ENCODE data around the gene TMA7B.

Gene TMA7B

DNA sequence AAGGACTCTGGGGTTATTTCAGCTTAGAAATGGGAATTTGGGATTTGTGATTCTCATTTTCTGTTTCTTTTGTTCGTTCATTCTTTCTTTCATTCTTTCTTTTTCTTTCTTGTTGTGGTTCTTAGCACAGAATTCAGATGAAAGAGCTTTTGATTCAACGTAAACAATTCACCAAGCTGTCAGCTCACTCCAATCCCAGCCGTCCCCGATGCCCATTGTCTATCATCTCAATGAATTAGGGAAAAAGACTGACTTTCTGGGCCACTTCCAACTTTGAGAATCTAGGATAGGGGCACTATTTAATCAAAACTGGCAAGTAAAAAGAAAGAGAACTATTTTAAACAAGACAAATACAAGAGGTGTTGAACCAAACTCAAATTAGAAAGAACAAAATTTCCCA lies 25.1 kb upstream of the TMA7B start:
- TF ChIP-seq, protein P1, sequence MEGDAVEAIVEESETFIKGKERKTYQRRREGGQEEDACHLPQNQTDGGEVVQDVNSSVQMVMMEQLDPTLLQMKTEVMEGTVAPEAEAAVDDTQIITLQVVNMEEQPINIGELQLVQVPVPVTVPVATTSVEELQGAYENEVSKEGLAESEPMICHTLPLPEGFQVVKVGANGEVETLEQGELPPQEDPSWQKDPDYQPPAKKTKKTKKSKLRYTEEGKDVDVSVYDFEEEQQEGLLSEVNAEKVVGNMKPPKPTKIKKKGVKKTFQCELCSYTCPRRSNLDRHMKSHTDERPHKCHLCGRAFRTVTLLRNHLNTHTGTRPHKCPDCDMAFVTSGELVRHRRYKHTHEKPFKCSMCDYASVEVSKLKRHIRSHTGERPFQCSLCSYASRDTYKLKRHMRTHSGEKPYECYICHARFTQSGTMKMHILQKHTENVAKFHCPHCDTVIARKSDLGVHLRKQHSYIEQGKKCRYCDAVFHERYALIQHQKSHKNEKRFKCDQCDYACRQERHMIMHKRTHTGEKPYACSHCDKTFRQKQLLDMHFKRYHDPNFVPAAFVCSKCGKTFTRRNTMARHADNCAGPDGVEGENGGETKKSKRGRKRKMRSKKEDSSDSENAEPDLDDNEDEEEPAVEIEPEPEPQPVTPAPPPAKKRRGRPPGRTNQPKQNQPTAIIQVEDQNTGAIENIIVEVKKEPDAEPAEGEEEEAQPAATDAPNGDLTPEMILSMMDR (IDR thresholded peaks at IDR 0.05), result no peak

DNA sequence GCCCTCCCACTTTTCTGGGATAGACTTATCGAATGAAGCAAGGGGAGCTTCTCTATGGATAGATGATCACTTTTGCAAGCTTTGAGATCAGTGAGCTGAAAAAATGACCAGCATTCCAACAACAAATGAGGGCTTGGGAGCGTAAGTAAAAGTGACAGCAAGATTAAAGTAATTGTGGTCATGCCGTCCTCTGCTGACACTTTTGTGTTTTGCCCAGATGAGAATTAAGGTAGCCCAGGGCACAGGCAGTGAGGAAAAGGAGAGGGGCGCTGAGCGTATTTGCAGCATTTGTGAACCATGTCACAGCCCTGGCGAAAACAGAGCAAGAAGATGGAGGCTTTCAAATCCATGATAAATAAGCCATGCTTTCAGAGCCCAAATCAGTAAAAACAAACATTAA lies 24.6 kb upstream of the TMA7B start:
- TF ChIP-seq, protein P1 (IDR thresholded peaks at IDR 0.05), result no peak

DNA sequence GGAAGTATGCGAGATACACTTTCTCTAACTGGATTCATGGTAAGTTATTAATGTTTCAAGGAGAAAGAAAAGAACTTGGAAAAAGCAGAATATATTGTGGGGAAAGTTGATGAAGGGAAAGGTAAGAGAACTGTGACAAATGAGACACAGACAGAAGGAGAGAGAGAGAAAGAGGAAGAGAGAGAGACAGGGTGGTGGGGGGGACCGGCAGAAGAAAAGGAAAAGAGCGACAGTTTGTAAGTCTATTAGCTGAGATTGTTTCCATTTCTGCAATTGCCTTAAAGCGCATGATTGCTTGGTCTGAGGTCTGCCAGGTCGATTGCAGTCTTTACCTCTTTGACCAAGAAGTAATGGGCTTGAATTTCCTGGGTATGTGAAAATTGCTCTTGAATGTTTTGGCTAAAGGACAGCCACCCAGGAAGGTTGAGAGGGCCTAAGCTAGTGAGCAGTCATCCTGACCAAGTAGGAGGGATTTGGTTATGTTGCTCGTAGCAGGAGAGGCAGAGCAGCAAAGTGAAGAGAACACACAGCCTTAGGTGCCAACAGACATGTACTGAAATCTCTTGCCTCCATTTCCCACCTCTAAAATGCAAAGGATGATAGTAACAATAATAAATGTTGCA lies 23.6 kb upstream of the TMA7B start:
- TF ChIP-seq, protein P1 (IDR thresholded peaks at IDR 0.05), result no peak

DNA sequence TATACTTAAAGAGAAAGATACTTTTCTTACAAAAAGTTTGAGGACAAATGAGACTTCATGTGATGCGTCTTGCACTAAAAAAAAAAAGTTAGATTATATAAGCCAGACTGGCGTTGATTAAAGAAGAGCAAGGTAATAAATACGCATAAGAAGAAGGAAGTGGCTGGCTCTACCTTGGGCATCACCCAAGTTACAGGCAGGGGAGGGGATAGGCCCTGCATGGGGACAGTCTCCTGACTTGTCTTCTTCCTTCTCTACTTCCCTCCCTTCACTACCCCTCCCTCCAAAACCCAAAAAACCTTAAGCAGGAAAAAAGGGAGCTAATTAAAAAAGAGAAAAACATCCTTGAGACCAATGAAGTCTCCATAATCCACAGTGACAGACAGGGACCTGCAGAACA lies 22.3 kb upstream of the TMA7B start:
- TF ChIP-seq, protein P1 (IDR thresholded peaks at IDR 0.05), result no peak

DNA sequence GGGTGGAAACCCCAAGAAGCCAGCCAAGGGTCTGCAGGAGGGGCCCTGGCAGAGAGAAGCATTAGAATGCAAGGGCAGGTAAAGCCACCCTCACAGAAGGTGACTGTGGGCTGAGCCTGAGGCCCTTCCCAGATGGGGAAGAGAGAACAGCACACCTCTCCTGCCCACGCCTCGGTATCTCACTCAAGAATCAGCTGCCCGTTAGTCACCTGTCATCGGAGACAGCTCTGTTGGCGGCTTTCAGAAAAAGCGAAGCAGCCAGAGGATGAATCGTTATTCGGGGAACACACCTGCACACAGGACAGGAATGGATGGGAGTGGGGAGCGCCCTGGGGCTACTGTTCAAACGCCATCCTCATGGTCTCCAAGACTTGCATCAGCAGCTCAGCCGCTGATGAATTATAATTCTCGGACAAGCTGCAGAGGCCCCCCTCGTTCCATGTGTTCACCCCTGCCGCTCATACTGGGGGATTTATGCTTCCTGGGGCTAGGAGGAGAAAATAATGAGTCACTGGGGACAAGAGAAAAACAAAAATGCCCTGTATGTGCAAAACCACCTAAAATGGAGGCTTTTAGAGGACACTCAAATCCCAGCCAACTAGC lies 21.6 kb upstream of the TMA7B start:
- TF ChIP-seq, protein P1 (IDR thresholded peaks at IDR 0.05), result no peak

DNA sequence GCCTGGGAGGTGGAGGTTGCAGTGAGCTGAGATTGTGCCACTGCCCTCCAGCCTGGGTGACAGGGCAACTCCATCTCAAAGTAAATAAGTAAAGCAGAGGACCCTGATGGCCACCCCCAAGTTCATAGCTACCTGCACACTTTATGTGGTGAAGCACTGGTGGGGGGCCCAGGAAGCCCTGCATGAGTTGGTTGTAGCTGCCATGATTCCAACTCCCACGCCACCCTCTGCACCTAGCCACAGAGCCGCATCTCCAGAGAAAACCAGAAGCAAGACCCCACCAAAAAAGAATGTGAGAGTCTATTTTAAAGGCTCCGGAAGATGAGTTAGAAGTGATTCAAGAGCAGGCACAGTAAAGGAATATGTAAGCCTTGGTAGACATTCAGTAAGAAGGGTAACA lies 20.4 kb upstream of the TMA7B start:
- TF ChIP-seq, protein P1 (IDR thresholded peaks at IDR 0.05), result no peak

DNA sequence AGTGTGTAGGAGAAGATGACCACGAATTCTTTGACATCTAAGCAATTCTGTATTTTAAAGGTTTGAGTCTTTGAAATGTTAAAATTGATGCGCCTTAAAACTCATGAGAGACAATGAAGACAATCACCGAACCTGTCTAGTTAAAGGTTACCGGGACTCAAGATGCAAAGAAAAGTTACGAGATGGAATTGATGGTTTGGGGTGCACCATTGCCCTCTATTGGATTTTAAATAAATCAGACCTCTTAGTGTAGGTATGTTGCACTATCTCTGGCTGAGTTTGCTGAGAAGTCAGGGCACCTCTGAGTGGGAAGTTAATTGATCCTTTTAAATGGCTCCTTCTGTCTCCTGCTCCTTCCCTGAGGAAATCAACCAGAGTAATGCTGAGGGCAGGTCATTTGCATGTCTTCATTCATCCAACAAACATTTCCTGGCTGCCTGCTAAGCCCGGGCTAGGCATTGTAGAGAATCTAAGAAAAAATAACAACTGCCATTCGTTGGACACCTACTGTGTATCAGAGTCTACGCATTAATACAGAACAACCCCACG lies 19.4 kb upstream of the TMA7B start:
- TF ChIP-seq, protein P1 (IDR thresholded peaks at IDR 0.05), result no peak
